ENCODE results near the gene NFATC2IP.
"Not testable (repeated sequence)": the region's sequence is repeated elsewhere in the genome, so short reads cannot be mapped to it uniquely, and the experiment has no call there.

The NFATC2IP gene

DNA sequence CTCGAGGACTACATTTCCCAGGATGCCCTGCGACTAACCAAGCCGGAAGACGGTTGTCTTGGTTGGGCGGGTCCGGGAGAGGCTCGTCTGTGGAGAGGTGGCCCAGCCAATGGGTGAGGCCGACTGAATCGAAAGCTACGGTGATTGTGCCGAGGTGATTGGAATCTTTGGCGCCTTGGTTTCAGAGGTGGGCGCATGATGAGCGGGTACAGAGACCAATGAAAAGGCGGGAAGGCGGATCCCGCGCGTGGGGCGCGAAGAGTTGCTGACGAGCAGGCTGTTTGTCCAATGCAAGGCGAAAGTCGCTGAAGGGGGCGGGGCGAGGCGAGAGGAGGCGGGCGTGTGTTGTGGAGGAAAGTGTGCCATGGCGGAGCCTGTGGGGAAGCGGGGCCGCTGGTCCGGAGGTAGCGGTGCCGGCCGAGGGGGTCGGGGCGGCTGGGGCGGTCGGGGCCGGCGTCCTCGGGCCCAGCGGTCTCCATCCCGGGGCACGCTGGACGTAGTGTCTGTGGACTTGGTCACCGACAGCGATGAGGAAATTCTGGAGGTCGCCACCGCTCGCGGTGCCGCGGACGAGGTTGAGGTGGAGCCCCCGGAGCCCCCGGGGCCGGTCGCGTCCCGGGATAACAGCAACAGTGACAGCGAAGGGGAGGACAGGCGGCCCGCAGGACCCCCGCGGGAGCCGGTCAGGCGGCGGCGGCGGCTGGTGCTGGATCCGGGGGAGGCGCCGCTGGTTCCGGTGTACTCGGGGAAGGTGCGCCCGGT, at the start of gene NFATC2IP:
TSS of gene NFATC2IP (plus strand) at position 290 of the 762 bp plus-strand sequence. CDS start at position 365, 75 bp downstream.
- DNase-seq: peak; percentile 100

DNA sequence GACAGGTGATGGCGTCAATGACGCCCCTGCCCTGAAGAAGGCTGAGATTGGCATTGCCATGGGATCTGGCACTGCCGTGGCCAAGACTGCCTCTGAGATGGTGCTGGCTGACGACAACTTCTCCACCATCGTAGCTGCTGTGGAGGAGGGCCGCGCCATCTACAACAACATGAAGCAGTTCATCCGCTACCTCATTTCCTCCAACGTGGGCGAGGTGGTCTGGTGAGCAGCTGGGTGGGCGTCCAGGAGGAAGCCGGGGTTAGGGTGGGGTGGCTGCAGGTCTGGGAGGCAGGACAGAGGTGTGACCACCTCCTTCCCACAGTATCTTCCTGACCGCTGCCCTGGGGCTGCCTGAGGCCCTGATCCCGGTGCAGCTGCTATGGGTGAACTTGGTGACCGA, 48.9 kb upstream of the NFATC2IP start:
- DNase-seq: no peak

DNA sequence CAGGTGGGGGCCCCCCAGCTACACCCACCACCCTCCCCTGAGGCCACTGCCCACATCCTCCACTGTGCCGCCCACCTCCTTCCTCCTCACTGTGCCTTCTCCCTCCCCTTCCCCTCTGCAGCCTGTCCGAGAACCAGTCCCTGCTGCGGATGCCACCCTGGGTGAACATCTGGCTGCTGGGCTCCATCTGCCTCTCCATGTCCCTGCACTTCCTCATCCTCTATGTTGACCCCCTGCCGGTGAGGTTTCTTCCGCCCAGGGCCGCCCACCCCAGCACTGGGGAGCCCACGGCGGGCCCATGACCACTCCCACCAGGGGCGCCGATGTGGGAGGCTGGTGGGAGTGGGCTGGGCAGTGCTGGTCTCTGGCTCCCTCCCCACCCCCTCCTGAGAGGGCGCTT, 47.8 kb upstream of the NFATC2IP start:
- no peak for DNase-seq

DNA sequence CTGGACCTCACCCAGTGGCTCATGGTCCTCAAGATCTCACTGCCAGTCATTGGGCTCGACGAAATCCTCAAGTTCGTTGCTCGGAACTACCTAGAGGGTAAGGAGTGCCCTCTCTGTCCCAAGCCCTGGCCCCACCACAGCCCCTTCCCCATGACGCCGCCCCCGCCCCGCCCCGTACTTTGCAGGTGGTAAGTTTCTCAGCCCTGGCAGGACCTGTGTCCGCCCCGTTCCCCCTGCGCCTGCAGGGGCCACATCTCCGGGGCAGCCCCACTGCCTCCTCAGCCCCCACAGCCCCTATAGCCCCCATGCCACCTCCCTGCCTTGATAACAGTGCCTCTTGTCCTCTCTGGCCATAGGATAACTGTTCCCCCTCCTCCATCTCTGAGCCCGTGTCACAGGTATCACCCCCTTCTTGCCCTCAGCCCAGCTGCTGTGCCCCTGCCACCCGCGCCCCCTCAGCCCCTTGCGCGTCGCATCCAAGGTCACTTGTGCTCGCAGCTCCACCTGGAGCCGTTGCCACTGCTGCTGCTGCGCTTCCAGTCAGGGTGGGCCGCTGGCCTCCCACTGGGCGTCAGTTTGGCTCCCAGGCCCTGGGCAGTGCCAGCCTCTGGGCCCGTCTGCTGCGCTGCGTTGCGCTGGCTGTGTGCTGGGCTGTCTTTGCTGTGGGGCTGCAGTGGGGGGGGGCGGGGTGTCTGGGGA, 47.2 kb upstream of the NFATC2IP start:
- DNase-seq: no peak

DNA sequence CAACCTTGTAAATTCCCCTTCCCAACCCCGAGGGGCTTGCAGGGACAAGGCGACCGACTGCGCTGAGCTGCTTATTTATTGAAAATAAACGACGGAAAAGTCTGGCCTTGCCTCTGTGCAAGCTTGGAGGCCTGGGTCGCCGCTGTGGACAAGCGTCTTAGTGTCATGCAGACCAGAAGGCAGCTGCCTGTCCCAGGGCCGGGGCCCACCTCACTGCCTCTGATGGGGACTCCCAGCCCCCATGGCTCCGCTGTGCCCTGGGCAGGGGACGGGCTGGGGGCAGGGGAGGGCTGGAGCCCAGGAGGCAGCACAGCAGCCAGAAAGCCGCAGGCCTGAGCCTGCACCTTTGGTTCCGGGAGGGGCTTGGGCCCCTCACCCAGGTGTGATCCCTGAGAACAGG, 46.4 kb upstream of the NFATC2IP start:
- no peak for DNase-seq

DNA sequence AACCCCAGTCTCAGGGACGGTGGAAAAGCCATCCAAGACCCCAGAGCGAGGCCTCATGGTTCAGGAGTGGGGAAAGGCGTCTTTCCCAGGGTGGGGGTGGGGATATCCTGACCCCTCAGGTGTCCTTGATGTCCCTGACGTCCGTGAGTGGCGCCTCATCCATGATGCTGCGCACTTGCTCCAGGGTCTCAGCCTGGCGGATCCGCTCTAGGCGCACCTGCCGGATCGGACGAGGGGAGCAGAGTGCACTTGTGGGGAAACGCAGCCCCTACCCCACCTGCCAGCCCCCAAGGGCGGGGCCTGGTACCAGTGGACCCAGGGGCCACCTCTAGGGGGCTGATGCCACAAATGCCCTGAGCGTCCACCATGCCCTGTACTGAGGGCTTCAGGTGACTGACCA, 45.9 kb upstream of the NFATC2IP start:
- DNase-seq: no peak

DNA sequence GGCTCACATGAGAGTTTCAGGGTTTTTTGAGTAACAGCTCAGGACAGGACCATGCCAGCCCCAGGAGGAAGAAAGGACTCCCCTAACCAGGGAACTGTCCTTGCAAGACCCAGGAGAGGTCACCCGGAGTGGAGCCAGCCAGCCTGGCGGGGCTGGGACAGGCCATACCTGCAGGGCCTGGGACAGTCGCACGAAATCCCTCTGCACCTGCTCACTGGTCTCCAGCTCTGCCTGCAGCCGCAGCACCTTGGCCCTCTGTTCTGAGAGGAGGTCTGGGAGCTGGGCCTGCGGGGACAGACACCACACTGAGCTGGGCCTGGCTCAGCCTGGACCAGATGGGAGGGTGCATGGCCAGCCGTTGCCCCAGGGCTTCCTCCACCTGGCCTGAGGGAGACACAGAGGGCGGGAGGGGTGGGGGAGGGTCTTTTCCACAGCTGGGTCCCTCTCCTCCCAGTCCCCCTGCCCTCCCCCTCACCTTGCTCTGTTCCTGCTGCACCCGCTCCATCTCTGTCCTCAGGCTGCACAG, 45.4 kb upstream of the NFATC2IP start:
- no peak for DNase-seq

DNA sequence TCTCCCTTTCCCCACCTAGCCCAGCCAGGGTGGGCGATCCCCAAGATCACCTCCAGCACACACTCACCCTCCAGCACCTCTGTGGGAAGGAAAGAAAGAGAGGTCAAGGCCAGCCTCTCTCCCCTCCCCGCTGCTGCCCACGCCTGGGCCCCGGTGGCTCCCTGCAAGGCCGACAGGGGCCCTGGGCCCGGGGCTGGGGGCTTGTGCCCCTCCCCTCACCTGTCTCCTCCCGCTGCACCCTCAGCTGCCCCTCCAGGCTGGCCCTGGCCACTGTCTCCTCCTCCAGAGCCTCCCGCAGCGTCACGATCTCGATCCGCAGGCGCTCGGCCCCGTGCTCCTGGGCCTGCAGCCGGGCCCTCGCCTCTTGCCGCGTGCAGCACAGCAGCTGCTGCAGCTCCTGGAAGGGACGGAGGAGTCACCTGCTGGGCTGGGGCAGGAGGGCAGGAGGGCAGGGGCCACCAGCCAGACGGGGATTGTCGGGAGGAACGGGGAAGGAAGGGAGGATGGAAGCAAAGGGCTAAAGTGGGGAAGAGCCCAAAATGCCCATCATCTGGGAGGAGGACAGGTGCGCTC, 44.9 kb upstream of the NFATC2IP start:
- no peak for DNase-seq

DNA sequence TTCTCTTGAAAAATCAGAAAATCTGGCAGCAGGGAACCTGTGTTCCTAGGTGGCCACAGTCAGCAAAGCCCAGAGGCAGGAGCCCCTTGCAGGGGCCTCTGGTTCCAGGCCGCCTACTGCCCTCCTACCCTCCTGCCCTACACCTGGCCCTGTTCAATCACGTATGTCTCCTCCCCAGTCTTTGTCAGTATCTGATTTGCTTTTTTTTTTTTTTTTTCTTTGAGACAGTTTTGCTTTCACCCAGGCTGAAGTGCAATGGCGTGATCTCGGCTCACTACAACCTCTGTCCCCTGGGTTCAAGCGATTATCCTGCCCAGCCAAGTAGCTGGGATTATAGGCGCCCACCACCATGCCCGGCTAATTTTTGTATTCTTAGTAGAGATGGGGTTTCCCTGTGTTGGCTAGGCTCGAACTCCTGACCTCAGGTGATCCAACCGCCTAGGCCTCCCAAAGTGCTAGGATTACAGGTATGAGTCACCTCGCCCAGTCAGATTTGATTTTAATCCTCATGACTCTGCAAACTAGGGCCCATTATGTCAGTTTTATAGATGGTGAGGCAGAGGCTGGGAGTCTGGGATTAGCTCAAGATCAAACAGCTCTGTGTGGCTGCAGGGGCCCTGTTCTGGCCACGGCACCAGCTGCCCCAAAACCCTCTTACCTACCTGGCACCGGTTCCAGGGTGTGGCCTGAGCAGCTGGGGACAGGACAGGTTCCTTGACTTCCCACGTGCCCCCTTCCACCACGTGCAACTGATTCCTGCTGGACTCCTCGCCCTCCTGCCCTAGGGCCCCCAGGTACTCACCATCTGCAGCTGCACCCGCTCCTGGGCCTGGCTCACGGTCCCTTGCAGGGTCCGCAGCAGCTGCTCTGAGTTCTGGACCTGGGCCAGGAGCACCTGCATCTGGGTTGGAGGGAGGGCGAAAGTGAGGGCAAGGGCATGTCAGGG, 40.4 kb upstream of the NFATC2IP start:
- no peak for DNase-seq

DNA sequence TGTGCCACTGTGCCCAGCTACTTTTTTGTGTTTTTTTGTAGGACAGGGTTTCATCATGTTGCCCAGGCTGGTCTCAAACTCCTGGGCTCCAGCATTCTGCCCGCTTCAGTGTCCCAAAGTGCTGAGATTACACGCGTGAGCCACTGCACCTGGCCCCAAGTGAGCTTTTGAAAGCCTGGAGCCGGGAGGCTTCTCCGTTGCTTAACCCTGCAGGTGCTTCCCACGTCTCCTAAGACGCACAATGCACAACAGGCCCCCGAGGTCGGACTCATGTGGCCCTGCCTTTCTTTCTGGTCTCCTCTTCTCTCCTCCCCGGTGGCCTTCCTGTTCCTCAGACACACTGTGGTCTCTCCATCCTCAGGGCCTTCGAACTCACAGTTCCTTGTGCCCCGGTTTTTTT, 38.2 kb upstream of the NFATC2IP start:
- DNase-seq: no peak

DNA sequence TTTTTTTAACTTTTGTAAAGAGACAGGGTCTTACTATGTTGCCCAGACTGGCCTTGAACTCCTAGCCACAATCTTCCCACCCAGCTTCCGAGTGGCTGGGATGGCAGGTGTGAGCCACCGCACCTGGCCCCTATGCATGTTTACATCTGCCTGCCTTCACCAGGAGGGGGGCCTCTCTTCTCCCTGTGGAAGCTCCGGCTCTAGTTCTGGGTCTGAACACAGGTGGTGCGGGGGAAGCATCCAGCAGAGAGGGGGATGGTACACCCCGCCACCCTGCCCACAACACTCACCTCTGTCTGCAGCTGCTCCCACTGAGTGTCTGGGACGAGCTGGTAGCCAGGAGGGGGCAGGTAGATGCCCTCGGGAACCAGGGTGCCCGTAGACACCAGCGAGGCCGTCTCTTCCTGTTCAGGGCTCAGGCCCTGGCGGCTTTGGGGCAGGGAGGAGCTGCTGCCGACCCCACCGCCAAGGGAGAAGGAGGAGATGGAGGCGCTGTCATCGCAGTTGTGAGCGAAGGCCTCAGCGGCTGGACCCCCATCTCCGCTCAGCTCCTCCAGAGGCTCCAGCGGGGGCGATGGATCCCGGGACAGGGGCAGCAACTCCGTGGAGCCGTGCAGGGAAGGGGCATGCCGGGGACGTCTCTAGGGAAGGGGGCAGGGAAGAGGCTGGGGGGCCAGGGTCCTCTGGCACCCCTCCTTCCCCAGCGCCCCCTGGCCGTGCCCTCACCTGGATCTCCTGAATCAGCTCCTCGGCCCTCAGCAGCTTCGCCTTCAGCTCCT, 36.6 kb upstream of the NFATC2IP start:
- no peak for DNase-seq

DNA sequence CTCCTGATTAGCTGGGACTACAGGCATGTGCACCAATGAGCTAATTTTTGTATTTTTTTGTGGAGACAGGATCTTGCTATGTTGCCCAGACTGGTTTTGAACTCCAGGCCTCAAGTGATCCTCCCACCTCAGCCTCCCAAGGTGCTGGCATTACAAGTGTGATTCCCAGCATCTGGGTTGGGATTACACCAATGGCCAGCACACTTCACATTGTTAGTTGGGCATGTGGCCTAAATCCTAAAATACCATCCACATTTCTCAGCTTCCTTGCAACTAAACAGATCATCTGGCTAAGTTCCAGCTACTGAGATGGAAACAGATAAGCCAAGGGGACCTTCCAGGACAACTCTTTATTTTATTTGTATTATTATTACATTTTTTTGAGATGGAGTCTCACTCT, 35.6 kb upstream of the NFATC2IP start:
- DNase-seq: no peak

DNA sequence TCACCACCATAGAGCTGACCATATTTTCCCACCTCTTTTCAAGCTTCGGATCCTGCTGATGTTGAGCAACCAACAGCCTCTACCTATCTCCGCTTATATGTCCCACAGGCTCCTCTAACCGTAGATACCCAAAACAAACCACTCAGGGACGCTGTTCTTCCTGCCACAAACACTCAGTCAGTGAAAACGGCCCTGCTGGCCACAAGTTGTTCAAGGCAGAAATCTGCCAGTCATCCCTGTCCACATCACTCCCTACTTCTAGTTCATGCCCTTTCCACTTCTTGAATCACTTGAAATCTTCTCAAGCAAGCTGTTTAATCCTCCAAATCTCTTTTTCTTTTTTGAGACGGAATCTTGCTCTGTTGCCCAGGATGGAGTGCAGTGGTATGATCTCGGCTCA, 33.6 kb upstream of the NFATC2IP start:
- no peak for DNase-seq

DNA sequence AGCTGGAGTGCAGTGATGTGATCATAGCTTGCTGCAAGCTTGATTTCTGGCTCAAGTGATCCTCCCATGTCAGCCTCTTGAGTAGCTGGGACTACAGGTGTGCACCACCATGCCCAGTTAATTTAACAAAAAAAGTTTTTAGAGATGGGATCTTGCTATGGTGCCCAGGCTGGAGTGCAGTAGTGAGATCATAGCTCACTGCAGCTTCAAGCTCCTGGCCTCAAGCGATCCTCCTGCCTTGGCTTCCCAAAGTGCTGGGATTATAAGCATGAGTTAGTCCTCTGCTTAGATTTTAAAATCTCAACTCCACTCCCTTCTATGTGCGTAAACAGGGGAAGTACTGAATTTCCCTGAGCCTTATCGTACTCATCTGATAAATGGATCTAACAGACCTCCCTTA, 32.0 kb upstream of the NFATC2IP start:
- DNase-seq: no peak

DNA sequence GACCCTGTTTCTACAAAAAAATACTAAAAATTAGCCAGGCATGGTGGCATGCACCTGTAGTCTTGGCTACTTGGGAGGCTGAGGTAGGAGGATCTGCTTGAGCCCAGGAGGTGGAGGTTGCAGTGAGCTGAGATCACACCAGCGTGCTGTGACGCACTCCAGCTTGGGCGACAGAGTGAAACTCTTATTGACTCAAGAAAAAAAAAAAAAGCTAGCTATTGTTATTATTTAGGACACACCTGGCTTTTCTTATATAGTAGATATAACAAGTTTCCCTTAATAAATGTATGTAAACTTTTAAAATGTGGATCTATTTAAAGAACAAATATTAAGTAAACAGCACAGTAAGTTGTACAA, 27.5 kb upstream of the NFATC2IP start:
- no peak for DNase-seq

DNA sequence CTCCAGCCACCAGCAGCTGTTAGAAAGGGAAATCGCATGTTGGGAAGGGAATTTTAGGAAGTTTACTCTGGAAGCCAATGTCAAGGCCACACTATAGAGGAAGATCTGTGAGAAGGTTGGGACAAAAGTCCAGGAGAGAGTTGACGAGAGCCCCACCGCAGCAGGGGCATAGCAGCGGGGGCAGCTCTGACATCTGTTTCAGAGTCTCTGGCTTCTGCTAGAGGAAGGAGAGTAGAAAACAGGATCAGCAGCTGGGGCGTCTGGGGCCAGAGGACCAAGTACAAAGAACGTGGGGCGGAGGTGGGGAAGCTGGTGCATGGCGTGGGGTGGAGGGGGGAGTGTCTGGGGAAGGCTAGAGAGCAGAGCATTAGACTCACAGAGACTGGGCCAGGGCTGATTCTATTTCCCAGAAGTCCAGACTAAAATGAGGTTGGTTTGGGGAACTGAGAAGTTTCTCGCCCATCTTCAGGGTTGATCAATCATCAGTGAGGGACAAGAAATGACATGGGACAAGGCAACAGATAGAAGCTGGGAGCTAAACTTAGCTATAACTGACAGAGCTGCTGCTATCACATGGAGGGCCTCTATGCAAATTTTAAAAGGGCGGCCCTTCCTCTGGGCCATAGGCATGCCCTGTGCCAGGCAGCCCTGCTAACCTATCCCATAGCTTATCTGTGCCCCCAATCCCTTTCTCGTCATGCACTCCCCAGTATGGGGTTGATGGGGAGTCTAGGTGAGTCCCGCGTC, 26.9 kb upstream of the NFATC2IP start:
- no peak for DNase-seq

DNA sequence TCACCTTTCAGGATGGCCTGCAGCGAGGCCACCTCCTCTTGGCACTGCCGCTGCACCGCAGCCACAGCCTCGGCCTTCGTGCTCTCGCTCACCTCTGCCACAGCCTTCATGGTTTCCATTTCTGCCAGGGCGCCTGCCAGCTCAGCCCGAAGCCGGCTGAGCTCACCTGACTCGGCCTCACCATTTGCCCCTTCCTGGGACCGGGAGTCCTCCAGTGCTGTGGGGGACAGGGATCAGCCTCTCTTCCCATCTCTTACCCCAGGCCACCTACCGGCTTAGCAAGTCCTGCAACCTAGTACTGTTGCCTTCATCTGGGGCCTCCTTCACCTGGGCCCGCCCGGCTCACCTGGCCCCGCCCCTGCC, 26.4 kb upstream of the NFATC2IP start:
- no peak for DNase-seq

DNA sequence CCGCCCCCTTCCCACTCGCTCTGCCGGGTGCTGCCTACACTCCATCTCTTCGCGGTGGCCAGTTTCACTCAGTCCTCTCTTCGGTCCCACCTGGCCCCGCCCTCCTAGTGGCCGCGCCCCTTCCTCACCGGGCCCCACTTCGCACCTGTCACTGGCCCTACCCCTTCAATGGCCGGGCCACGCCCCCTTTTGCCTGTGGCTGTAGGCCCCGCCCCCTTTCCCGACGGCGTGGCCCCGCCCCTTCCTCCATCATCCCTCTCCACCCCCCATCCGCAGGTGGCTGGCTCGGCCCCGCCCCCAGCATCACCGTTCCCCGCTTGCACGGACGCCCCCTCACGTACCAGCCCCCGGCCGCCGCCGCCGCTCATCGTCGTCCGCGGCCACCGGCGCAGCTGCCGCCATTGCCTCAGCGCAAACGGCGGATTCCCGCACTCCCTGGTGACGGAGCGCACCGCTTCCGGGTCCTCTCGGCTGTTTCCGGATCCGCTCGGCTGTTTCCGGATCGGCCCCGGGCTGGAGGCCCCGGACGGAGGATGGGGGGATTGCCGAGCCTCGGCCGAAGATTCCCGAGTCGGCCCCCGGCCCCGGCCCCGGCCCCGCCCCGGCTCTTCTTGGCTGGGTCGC, 25.9 kb upstream of the NFATC2IP start, which contains the start of gene RABEP2:
TSS of gene RABEP2 (minus strand) at position 477 of the 624 bp plus-strand sequence. CDS start at position 402, 75 bp downstream.
- DNase-seq: peak; percentile 96

DNA sequence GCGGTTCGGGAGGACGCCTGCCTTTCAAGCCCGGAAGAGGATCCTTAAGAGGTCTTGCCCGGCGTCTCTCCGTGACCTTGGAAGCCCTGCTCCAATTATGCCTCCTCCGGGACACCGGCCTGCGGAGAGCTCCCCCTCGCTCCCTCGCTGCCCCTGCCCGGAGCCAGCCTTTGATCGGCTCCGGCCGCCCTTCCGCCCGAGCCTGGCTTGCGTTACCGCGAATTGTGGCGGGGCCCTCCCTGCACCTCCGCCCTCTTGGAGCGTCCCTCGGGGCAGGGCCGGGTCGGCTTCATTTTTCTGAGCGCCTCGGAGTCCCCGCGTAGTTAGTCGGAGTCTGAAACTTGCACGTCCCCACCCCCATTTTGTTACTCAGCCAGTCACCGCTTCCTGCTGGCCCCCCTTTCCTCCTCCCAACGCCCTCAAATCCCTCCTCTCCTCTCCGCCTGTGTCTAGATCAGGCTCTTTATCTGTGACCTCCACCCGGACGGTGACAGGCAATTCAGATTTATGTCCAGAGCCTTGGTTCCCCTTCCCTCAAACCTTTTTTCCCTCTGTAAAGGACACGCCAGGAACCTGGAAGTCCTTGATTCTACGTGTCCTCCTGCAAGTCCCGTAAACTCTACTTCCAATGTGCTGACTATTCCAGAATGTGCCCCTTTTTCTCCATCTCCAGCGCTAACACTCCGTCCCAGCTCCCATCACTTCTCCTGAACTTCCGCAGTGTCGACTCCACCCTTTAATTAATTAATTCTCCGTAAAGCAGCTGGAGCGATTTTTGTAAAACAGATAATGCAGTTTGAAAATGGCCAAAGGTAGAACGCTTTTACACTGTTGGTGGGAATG, 25.1 kb upstream of the NFATC2IP start:
- DNase-seq: peak; percentile 85

DNA sequence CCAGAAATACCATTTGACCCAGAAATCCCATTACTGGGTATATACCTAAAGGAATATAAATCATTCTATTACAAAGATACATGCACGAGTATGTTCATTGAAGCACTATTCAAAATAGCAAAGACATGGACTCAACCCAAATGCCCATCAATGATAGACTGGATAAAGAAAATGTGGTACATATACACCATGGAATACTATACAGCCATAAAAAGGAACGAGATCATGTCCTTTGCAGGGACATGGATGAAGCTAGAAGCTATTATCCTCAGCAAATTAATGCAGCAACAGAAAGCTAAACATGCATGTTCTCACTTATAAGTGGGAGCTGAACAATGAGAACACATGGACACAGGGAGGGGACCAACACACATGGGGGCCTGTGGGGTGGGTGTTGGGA, 24.5 kb upstream of the NFATC2IP start:
- not testable (repeated sequence) for DNase-seq
